ENCODE measurements around the gene NLRP6. TPM values are rescaled to one million over a fixed set of nuclear protein-coding genes. Genes with fewer than 3 reads are reported as not detected.
"Not testable (repeated sequence)": the region's sequence is repeated elsewhere in the genome, so short reads cannot be mapped to it uniquely, and the experiment has no call there.

NLRP6 gene
- total RNA-seq, 2 experiments from 2014 or later: 0.99 to 1.2 TPM

DNA sequence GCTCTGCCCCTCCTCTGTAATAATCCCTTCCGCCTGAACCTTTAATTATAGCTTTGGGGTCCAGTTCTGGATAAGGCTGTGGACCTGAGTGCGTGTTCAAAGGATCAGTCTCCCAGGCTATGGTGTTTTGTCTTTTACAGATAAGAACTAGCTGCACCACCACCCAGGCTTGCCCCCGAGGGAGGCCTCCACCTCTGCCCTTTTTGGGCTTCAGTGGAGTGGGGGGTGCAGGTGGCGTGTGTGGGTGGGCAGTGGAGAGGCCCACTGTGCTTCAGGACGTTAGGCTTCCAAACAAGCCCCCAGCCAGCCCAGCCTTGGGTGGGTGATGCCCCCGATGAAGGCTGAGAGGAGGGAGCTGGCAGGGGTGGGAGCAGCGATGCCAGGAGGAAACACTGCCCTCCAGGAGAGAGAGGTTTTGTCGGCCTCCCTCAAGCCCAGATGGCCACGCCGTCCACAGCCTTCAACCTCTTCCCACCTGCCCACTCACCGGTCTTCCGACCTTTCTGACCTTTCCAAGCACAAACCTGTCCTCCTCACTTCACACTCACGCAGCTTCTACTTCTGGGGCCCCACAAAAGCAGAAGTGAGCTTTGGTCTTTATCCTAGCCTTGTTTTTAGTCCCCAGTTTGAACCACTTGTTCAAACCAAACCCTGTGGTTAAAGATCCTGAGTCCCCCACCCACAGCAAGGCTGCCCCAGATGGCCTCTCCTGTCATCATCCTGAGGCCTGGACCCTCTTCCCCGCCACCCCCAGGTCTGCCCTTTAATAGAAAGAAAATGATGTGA, 21.1 kb upstream of the NLRP6 start:
- CTCF ChIA-PET: interaction anchor here (0.7 kb wide), 1 partner anchor 13 kb away, joined by 3 read pairs; no protein-coding TSS in a partner anchor
- H3K27me3 Mint-ChIP-seq: no peaks in the 10 kb centered on the region
- intact Hi-C loops (cut with micrococcal nuclease): no loop called here
- no peaks in the 10 kb centered on the region for H3K9me3 Mint-ChIP-seq
- H3K27ac Mint-ChIP-seq: no peak overlapping the region
- H3K4me3 Mint-ChIP-seq: no peak overlapping the region
- H3K4me1 Mint-ChIP-seq (ENCODE audit: low read depth): no peaks in the 10 kb centered on the region
- peaks cover 14% of the 10 kb centered on the region for H3K36me3 Mint-ChIP-seq
- POLR2A ChIA-PET: no interaction called here
- DNase-seq: no peak

DNA sequence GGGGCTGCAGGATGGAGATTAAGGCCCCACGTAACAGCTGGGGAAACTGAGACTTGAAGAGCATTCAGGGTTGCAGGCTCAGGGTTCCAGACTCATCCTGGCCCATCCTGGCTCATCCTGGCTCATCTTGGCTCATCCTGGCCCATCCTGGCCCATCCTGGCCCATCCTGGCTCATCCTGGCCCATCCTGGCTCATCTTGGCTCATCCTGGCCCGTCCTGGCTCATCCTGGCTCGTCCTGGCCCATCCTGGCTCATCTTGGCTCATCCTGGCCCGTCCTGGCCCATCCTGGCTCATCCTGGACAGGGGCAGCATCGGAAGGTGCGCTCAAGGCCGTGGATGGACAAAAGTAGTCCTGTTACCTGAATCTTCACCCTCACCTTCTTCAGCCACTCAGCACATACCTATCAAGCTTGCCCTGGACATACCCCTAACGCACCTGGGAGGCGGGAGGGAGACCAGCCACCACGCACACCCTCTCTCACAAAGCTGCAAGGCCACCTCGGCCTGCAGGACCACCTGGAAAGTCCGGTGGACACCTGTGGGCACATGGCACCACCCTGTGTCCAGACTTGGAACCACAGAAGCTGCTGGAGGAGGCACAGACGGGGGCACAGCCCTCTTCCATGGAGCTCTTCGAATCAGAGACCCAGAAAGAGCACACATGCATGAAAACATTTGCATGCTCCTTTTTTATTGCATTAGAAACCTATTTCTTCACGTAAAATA, 20.3 kb upstream of the NLRP6 start:
- intact Hi-C loops (cut with micrococcal nuclease): no loop called here
- no peak for DNase-seq
- Mint-ChIP-seq H3K4me1 (ENCODE audit: low read depth) (no peaks in the 10 kb centered on the region), H3K27ac (no peak overlapping the region), H3K27me3 (no peaks in the 10 kb centered on the region), H3K9me3 (no peaks in the 10 kb centered on the region), H3K36me3 (peaks cover 6% of the 10 kb centered on the region), H3K4me3 (no peak overlapping the region)
- ChIA-PET POLR2A (no interaction called here), CTCF (interaction anchor here (0.6 to 2.2 kb wide), 4 partner anchors 7 to 281 kb away, joined by 3 to 10 read pairs (median 4); no protein-coding TSS in a partner anchor)

DNA sequence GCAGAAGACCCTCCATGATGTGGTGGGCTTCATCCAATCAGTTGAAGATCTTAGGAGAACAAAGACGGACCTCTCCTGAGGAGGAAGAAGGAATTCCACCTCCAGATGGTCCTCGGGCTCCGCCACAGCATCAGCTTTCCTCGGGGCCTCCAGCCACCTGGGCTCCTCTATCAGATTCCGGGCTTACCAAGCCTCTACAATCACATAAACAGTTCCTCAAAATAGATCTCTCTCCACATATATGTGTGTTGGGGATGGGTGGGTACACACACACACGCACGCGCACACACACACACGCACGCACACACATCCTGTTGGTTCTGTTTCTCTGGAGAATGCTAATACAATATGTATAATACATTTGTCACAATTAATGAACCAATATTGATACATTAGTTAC, 18.8 kb upstream of the NLRP6 start:
- Mint-ChIP-seq H3K4me1 (ENCODE audit: low read depth) (no peaks in the 10 kb centered on the region), H3K27ac (no peak overlapping the region), H3K4me3 (no peak overlapping the region), H3K27me3 (no peaks in the 10 kb centered on the region), H3K9me3 (no peaks in the 10 kb centered on the region), H3K36me3 (no peaks in the 10 kb centered on the region)
- CTCF ChIA-PET: interaction anchor here (2.2 kb wide), 1 partner anchor 9 kb away, joined by 10 read pairs; no protein-coding TSS in a partner anchor
- POLR2A ChIA-PET: no interaction called here
- no peak for DNase-seq
- intact Hi-C loops (cut with micrococcal nuclease): no loop called here

DNA sequence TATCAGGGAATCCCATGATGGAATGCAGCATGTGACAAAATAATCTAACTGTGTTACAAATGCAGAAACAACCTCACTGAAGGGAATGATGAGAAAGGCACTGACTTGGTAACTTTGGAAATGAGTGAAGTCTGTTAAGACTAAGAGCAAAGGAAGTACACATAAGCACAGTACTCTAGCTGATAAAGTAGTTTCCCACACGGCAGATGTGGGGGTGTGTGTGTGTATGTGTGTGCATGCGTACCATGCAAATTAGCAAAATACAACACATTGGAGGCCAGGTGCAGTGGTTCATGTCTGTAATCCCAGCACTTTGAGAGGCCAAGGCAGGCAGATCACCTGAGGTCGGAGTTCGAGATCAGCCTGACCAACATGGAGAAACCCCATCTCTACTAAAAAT, 16.6 kb upstream of the NLRP6 start:
- ChIA-PET CTCF (interaction anchor here (1.6 kb wide), 1 partner anchor 11 kb away, joined by 15 read pairs; no protein-coding TSS in a partner anchor), POLR2A (no interaction called here)
- Mint-ChIP-seq H3K27me3 (no peaks in the 10 kb centered on the region), H3K9me3 (no peaks in the 10 kb centered on the region), H3K36me3 (no peaks in the 10 kb centered on the region), H3K4me3 (no peak overlapping the region), H3K27ac (no peak overlapping the region), H3K4me1 (ENCODE audit: low read depth) (peaks cover 2% of the 10 kb centered on the region)
- no peak for DNase-seq
- intact Hi-C loops (cut with micrococcal nuclease): no loop called here

DNA sequence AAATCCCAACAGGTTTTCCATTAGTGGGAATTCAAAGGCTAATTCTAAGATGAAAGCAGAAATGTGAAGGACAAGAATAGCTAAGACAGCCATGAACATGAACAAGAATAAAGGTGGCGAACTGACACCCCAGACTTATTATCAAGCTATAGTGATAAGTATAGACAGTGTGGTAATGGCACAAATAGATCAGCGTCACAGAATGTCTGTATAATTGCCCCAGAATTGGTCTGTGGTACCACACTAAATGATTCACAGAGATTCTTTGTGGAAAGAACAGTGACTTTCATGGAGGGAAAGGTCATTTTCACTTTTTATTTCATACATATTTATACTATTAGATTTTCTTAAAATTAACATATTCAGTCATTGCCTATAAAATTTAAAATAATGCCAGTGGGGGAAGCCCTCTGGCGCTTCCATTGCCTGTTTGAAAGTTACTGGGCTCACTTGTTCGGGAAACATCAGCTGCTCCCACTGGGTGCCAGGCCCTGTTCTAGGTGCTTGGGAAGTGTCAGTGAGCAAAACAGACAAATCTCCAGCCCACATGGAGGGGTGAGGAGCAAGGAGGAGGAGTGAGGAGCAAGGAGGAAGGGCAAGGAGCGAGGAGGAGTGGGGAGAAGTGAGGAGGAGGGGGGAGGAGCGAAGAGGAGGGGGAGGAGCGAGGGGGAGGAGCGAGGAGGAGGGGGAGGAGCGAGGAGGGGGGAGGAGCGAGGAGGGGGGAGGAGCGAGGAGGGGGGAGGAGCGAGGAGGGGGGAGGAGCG, 11.3 kb upstream of the NLRP6 start:
- intact Hi-C loops (cut with micrococcal nuclease): no loop called here
- H3K27ac Mint-ChIP-seq: peak overlapping the region; percentile 75
- no peak for DNase-seq
- H3K36me3 Mint-ChIP-seq: peaks cover 1% of the 10 kb centered on the region
- CTCF ChIA-PET: interaction anchor here (0.7 to 2.5 kb wide), 5 partner anchors 9 to 40 kb away, joined by 3 to 24 read pairs (median 3); no protein-coding TSS in a partner anchor
- no peaks in the 10 kb centered on the region for H3K9me3 Mint-ChIP-seq
- no peaks in the 10 kb centered on the region for H3K27me3 Mint-ChIP-seq
- POLR2A ChIA-PET: interaction anchor here (1.3 to 2.1 kb wide), 3 partner anchors 21 to 59 kb away, joined by 5 to 9 read pairs (median 6); partner anchors contain the start of genes BET1L, PGGHG and RIC8A
- peak overlapping the region; percentile 58 for H3K4me3 Mint-ChIP-seq
- H3K4me1 Mint-ChIP-seq (ENCODE audit: low read depth): peaks cover 36% of the 10 kb centered on the region

DNA sequence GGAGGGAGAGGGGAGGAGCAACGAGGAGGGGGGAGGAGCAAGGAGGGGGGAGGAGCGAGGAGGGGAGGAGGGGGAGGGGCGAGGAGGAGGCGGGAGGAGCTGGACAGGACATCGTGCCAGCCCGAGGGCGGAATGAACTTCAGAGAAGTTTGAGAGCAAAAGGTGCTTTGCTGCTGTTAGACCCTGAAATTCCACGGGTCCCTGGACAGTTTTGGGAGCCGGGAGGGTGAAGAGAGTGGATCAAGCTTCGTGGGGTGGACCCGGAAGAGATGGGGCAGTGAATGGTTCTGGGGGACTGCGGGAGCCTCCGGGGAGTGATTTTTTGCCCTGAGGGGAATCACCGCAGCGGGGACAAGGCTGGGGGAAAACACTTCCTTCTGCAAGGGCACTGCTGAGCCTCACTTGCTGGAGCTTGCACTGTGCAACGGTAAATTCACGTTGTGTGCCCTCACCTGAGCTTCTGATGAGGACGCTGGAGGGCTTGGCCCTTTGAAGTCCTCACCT, 10.7 kb upstream of the NLRP6 start:
- Mint-ChIP-seq H3K4me1 (ENCODE audit: low read depth) (peaks cover 36% of the 10 kb centered on the region), H3K27me3 (no peaks in the 10 kb centered on the region), H3K4me3 (peak overlapping the region; percentile 86), H3K36me3 (peaks cover 1% of the 10 kb centered on the region), H3K27ac (peak overlapping the region; percentile 96), H3K9me3 (no peaks in the 10 kb centered on the region)
- DNase-seq: peak; percentile 78
- ChIA-PET CTCF (interaction anchor here (0.7 to 2.0 kb wide), 8 partner anchors 14 to 60 kb away, joined by 3 to 8 read pairs (median 4); partner anchors contain the start of genes BET1L and RIC8A), POLR2A (interaction anchor here (1.3 to 2.1 kb wide), 4 partner anchors 12 to 60 kb away, joined by 3 to 9 read pairs (median 6); partner anchors contain the start of genes BET1L, PGGHG and RIC8A)
- intact Hi-C loops (cut with micrococcal nuclease): no loop called here

DNA sequence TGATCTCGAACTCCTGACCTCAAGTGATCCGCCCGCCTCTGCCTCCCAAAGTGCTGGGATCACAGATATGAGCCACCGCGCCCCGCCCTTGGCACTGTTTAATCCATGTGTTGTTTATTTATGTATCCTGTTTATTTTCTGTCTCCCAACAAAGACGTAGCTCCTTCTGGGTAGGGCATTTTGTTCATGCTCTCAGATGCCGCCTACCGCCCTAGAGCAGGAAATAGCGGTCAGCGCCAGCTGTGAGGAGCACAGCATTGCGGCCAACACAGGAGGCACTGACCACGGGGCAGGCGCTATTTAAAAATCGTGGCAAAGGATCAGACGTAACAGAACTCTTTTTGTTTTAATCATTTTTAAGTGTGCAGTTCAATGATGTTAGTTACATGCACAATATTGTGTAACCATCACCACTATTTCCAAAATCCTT, 9.5 kb upstream of the NLRP6 start:
- not testable (repeated sequence) for H3K9me3 Mint-ChIP-seq, H3K36me3 Mint-ChIP-seq, H3K27me3 Mint-ChIP-seq
- CTCF ChIA-PET: interaction anchor here (0.6 to 2.0 kb wide), 4 partner anchors 18 to 62 kb away, joined by 3 to 8 read pairs (median 6); partner anchors contain the start of genes BET1L, PGGHG and RIC8A
- intact Hi-C loops (cut with micrococcal nuclease): loop anchor here (1.0 to 2.0 kb wide), 8 partner anchors 9 to 239 kb away; partner anchors contain the start of genes BET1L, IFITM1, PSMD13 and RIC8A
- Mint-ChIP-seq H3K4me1 (ENCODE audit: low read depth) (peaks cover 36% of the 10 kb centered on the region), H3K4me3 (peak overlapping the region; percentile 86), H3K27ac (peak overlapping the region; percentile 96)
- peak; percentile 76 for DNase-seq
- POLR2A ChIA-PET: interaction anchor here (0.6 to 1.5 kb wide), 7 partner anchors 10 to 1114 kb away, joined by 3 to 6 read pairs (median 3); no protein-coding TSS in a partner anchor

DNA sequence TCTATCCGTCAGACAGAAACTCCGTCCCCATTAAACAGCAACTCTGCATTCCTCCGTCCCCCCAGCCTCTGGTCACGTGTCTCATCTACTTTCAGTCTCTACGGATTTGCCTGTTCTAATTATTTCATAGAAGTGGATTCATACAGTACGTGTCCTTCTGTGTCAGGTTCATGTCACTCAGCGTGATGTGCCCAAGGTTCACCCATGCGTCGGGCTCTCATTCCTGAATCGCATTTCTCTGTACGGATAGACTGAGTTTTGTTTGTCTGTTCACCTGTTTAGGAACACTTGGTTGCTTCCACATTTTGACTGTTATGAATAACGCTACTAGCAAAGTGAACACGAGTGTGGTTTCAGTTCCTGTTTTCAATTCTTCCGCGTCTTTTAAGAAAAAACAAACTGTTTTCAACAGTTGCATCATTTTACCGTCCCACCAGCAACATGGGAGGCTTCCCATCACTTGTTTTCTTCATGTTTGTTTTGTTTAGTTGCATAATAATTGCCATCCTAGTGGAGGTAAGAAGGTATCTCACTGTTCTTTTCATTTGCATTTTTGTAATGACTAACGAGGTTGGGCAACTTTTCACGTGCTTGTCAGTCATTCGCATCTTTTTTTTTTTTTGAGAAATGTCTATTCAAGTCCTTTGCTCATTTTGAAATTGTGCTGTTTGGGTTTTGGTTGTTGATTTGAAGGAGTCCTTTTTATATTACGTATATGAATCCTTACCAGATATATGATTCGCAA, 8.9 kb upstream of the NLRP6 start:
- CTCF ChIA-PET: interaction anchor here (2.0 kb wide), 1 partner anchor 32 kb away, joined by 7 read pairs; no protein-coding TSS in a partner anchor
- peak overlapping the region; percentile 96 for H3K27ac Mint-ChIP-seq
- DNase-seq: peak; percentile 81
- no peaks in the 10 kb centered on the region for H3K27me3 Mint-ChIP-seq
- H3K36me3 Mint-ChIP-seq: peaks cover 1% of the 10 kb centered on the region
- no peaks in the 10 kb centered on the region for H3K9me3 Mint-ChIP-seq
- intact Hi-C loops (cut with micrococcal nuclease): loop anchor here (1.0 to 2.0 kb wide), 8 partner anchors 8 to 238 kb away; partner anchors contain the start of genes BET1L, IFITM1, PSMD13 and RIC8A
- POLR2A ChIA-PET: interaction anchor here (0.9 to 1.0 kb wide), 3 partner anchors 18 to 87 kb away, joined by 3 to 4 read pairs (median 3); no protein-coding TSS in a partner anchor
- H3K4me1 Mint-ChIP-seq (ENCODE audit: low read depth): peaks cover 36% of the 10 kb centered on the region
- peak overlapping the region; percentile 86 for H3K4me3 Mint-ChIP-seq

DNA sequence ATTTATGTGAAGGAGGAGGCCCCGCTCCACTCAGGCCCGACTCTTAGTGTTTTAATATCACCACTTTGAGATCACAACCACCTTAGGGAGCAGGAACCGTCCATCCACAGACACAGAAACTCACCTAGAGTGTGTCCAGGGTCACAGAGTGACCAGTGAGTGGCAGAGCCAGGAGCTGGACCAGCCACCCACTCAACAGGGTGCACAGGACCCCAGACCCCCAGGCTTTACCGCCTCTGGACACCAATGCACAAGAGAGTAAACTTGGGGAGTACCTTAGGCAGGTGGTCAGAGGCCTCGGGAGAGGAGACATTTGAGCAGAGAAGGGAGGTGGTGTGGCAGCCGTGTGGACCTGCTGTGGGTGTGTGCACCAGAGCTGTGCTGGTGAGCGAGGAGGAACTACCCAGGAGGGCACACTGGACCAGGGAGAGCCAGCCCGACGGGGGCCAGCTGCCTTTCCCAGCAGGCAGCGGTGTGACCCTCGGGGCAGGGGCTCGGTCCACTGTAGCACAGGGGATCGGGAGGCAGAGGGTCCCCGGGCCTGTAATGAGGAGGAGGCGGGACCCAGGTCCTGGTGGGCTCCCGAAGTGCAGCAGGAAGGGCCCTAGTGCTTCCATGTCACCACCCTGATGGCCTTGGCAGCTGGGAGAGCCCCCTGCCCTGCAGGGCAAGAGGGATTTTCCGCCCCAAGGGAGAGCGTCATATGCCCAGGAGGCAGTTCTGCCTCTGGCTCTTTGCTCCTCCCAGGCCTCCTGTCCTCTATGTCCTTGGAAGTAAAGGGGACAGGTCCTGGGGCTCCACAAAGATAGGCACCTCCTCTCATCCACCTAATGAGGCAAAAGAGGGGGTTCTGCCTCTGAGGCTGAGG, 7.5 kb upstream of the NLRP6 start:
- ChIA-PET CTCF (interaction anchor here (0.7 to 1.3 kb wide), 3 partner anchors 10 to 16 kb away, joined by 3 to 4 read pairs (median 3); no protein-coding TSS in a partner anchor), POLR2A (no interaction called here)
- peak overlapping the region; percentile 96 for H3K27ac Mint-ChIP-seq
- peak; percentile 8 for DNase-seq
- H3K36me3 Mint-ChIP-seq: peaks cover 1% of the 10 kb centered on the region
- no peak overlapping the region for H3K4me3 Mint-ChIP-seq
- H3K9me3 Mint-ChIP-seq: no peaks in the 10 kb centered on the region
- no peaks in the 10 kb centered on the region for H3K27me3 Mint-ChIP-seq
- H3K4me1 Mint-ChIP-seq (ENCODE audit: low read depth): peaks cover 36% of the 10 kb centered on the region
- intact Hi-C loops (cut with micrococcal nuclease): no loop called here

DNA sequence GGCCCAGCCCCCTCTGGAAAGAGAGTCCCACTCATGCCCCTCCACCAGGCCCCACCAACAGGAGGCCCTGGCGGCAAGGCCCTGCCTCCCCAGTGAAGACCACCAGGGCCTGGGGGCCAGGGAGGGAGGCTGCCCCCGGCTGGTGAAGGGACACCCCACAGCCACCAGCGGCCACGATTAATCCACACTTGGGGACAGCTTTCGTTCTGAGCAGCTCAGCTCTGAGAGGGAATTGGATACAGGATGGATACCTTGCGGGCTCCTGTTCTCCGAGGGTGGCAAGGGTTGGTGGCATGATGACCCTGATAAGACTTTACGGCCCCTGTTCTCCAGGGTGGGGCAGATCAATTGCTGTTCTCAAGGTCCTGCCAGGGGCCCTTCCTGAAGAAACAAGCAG, 6.9 kb upstream of the NLRP6 start:
- Mint-ChIP-seq H3K27me3 (no peaks in the 10 kb centered on the region), H3K9me3 (peaks cover 5% of the 10 kb centered on the region), H3K36me3 (peaks cover 3% of the 10 kb centered on the region), H3K4me3 (no peak overlapping the region), H3K27ac (no peak overlapping the region), H3K4me1 (ENCODE audit: low read depth) (peaks cover 36% of the 10 kb centered on the region)
- POLR2A ChIA-PET: no interaction called here
- CTCF ChIA-PET: interaction anchor here (0.7 to 1.3 kb wide), 3 partner anchors 9 to 16 kb away, joined by 3 to 4 read pairs (median 3); no protein-coding TSS in a partner anchor
- intact Hi-C loops (cut with micrococcal nuclease): no loop called here
- DNase-seq: peak; percentile 8

Measured in activated CD4-positive, alpha-beta memory T cell treated with anti-CD3 and anti-CD28 coated beads for 36 hours (primary cell).